GM18909 (cell line): ENCODE data around the gene SIDT1.

Experiments
- ATAC-seq: cut with Tn5 transposase; IDR thresholded peaks from one replicate; pipeline ENCODE4 v1.9.1; 2021; ENCODE audit warnings: mild to moderate bottlenecking; ENCODE audit not compliant: unreplicated experiment, poor library complexity

Gene SIDT1

DNA sequence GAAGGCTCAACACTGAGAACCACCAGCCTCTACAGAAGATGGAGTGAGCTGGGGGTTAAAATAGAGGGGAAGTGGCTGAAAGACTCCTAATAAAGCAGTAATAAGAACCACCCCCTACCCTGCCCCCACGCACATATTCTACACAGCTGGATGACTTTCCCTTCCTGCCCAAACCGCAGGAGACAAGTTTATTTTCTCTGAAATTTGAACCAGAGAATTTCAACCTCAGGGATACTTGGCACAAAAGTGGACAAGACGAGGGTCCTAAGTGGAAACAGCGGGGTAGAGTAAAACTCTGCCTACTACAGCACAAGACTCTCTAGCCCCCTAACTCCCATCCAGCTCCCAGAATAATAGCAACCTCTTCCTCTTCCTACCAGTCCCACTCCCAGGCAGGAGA is 135.7 kb downstream of the SIDT1 start:
- no peak for ATAC-seq

GRCh38 chr3:113673593-113673992 is 141.2 kb downstream of the SIDT1 start:
- ATAC-seq: no peak

DNA sequence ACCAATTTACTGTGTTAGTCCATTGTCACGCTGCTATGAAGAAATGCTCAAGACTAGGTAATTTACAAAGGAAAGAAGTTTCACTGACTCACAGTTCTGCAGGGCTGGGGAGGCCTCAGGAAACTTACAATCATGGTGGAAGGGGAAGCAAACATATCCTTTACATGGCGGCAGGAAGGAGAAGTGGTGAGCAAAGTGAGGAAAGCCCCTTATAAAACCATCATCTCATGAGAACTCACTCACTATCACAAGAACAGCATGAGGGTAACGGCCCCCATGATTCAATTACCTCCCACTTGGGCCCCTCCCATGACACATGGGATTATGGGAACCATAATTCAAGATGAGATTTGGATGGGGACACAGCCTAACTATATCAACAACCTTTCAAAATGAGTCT is 143.9 kb downstream of the SIDT1 start:
- no peak for ATAC-seq

DNA sequence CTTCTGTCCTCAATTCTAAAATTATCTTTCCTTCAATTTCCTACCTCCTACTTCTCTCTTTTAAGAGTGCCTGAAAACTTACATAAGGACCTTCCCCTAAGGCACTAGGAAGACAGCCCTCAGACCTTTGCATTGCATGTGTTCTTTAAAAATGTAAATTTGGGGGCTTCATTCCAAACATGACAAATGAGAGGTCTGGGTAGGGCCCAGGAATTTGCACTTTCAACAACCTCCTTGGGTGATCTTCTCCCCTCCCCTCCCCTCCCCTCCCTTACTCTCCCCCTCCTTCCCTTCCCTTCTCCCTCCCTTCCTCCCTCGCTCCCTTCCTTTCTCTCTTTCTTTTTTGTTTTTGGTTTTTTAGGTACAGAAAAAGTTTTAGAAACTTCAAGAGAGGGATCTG is 145.4 kb downstream of the SIDT1 start:
- ATAC-seq: no peak

- ATAC-seq: no peak
Observed at GRCh38 chr3:113678773-113679172, 146.4 kb downstream of the SIDT1 start.
